NOMO-1 treated with DMSO at 0.1 percent for 48 hours (cell line): ENCODE data around the gene DXO.
"Not testable (repeated sequence)": the region's sequence is repeated elsewhere in the genome, so short reads cannot be mapped to it uniquely, and the experiment has no call there.

ENCODE experiments used
- DNase-seq: peaks from one replicate; lab custom pipeline; 2025; ENCODE audit not compliant: unreplicated experiment; lab: John Stamatoyannopoulos, UW

DXO gene

GRCh38 chr6:31971993-31972708 is at the start of gene DXO:
Gene DXO, minus strand, starts transcription at chr6:31972138. Its CDS starts 463 bp downstream, at chr6:31971675.
- peak; percentile 96 for DNase-seq

- DNase-seq: not testable (repeated sequence)
Observed at GRCh38 chr6:32014547-32014946, 42.6 kb upstream of the DXO start, which contains the start of gene C4B. Gene C4B, plus strand, starts transcription at chr6:32014795. Its CDS starts 51 bp downstream, at chr6:32014846.

- not testable (repeated sequence) for DNase-seq
Observed at GRCh38 chr6:32013738-32014137, 41.8 kb upstream of the DXO start.

- DNase-seq: not testable (repeated sequence)
Observed at GRCh38 chr6:32012941-32013617, 41.1 kb upstream of the DXO start.

- not testable (repeated sequence) for DNase-seq
Observed at GRCh38 chr6:32010856-32011530, 39.1 kb upstream of the DXO start.

GRCh38 chr6:32009537-32009936 is 37.6 kb upstream of the DXO start:
- DNase-seq: not testable (repeated sequence)

- DNase-seq: not testable (repeated sequence)
Observed at GRCh38 chr6:32008616-32009015, 36.7 kb upstream of the DXO start.

GRCh38 chr6:32008037-32008436 is 36.1 kb upstream of the DXO start:
- not testable (repeated sequence) for DNase-seq

GRCh38 chr6:32007086-32007485 is 35.1 kb upstream of the DXO start:
- not testable (repeated sequence) for DNase-seq

GRCh38 chr6:32005991-32006529 is 34.1 kb upstream of the DXO start:
- not testable (repeated sequence) for DNase-seq

- not testable (repeated sequence) for DNase-seq
Observed at GRCh38 chr6:32005538-32005880, 33.6 kb upstream of the DXO start.

GRCh38 chr6:32004864-32005537 is 33.1 kb upstream of the DXO start:
- DNase-seq: not testable (repeated sequence)

GRCh38 chr6:32004393-32004792 is 32.5 kb upstream of the DXO start:
- not testable (repeated sequence) for DNase-seq

GRCh38 chr6:32003301-32003700 is 31.4 kb upstream of the DXO start:
- DNase-seq: not testable (repeated sequence)

GRCh38 chr6:32002546-32003268 is 30.8 kb upstream of the DXO start:
- not testable (repeated sequence) for DNase-seq

- DNase-seq: not testable (repeated sequence)
Observed at GRCh38 chr6:31996385-31996784, 24.4 kb upstream of the DXO start.

- not testable (repeated sequence) for DNase-seq
Observed at GRCh38 chr6:31994421-31994820, 22.5 kb upstream of the DXO start.

- not testable (repeated sequence) for DNase-seq
Observed at GRCh38 chr6:31989363-31989762, 17.4 kb upstream of the DXO start.

GRCh38 chr6:31981744-31982143 is 9.8 kb upstream of the DXO start, which contains the start of gene C4A:
Gene C4A, plus strand, starts transcription at chr6:31982057. Its CDS starts 51 bp downstream, at chr6:31982108.
- not testable (repeated sequence) for DNase-seq

- DNase-seq: not testable (repeated sequence)
Observed at GRCh38 chr6:31980998-31981397, 9.1 kb upstream of the DXO start.
